Activated naive CD4-positive, alpha-beta T cell treated with anti-CD3 and anti-CD28 coated beads, Interleukin-2, amount 10 ng/mL, durations not matched to agents 7 days and 5 days (primary cell): Measurements from ENCODE around the gene CLCA2.
A peak's percentile ranks its signal among the peaks of the same experiment; 100 is the strongest.

Experiments
- CTCF ChIA-PET: fragments of 350-600 bp; sonication (Branson Sonifier 250); formaldehyde crosslinking; loops from one replicate; lab custom pipeline; 2021; ENCODE audit warnings: antibody characterized with exemption; lab: Charles Lee
- DNase-seq: peaks from one replicate; pipeline ENCODE4 v3.0.0-alpha.2; 2020
- H3K27ac Mint-ChIP-seq: one replicate; pipeline ENCODE4 v1.8.0; 2021; ENCODE audit warnings: mild to moderate bottlenecking, moderate library complexity, mixed read lengths
- H3K27me3 Mint-ChIP-seq: one replicate; pipeline ENCODE4 v1.8.0; 2021; ENCODE audit warnings: mild to moderate bottlenecking, mixed read lengths
- H3K36me3 Mint-ChIP-seq: one replicate; pipeline ENCODE4 v1.8.0; 2021; ENCODE audit warnings: mixed read lengths
- H3K4me1 Mint-ChIP-seq: one replicate; pipeline ENCODE4 v1.8.0; 2021; ENCODE audit warnings: mixed read lengths
- H3K4me3 Mint-ChIP-seq: one replicate; pipeline ENCODE4 v1.8.0; 2021; ENCODE audit warnings: mild to moderate bottlenecking, moderate library complexity, mixed read lengths
- H3K9me3 Mint-ChIP-seq: one replicate; pipeline ENCODE4 v1.8.0; 2021; ENCODE audit warnings: mixed read lengths

Gene CLCA2

GRCh38 chr1:86396498-86396890, 27.5 kb upstream of the CLCA2 start:
- Mint-ChIP-seq H3K9me3 (no peaks in the 10 kb centered on the region), H3K4me1 (peaks cover 47% of the 10 kb centered on the region), H3K36me3 (peaks cover 16% of the 10 kb centered on the region), H3K4me3 (peak overlapping the region; percentile 94), H3K27ac (peak overlapping the region; percentile 98), H3K27me3 (no peaks in the 10 kb centered on the region)
- CTCF ChIA-PET: interaction anchor here (0.8 to 1.7 kb wide), 5 partner anchors 9 to 308 kb away, joined by 3 to 5 read pairs (median 3); partner anchors contain the start of gene SH3GLB1
- no peak for DNase-seq

DNA sequence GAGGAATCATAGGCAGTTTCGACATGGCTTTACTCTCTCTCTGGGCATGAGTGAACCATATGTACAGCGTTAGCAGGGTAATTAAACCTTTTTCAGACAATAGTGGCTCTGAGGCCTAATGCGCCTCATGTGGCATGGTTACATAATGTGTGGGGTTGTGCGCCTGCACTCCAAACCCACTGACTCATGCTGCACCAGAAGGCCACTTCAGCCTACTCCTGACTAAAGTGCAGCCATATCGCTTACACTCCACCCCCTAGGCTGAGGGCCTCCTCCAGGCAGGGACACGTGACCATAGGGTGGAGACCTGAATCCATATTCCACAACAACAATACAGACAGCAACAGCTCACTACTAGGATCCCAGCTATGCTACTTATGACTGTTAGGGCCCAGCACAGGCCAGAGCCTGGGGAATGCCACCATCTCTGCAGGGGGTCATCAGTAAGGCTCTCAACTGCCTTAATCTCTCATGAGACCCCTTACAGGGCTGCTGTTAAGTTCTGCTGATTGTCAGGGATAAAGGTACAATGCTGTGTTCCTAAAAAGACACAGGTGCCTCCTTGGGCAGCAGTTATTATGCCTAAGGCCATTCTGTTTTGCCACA, 14.5 kb upstream of the CLCA2 start:
- H3K27ac Mint-ChIP-seq: no peak overlapping the region
- no peaks in the 10 kb centered on the region for H3K36me3 Mint-ChIP-seq
- peaks cover 8% of the 10 kb centered on the region for H3K27me3 Mint-ChIP-seq
- no peaks in the 10 kb centered on the region for H3K4me1 Mint-ChIP-seq
- CTCF ChIA-PET: no interaction called here
- H3K9me3 Mint-ChIP-seq: no peaks in the 10 kb centered on the region
- no peak for DNase-seq
- H3K4me3 Mint-ChIP-seq: no peak overlapping the region

DNA sequence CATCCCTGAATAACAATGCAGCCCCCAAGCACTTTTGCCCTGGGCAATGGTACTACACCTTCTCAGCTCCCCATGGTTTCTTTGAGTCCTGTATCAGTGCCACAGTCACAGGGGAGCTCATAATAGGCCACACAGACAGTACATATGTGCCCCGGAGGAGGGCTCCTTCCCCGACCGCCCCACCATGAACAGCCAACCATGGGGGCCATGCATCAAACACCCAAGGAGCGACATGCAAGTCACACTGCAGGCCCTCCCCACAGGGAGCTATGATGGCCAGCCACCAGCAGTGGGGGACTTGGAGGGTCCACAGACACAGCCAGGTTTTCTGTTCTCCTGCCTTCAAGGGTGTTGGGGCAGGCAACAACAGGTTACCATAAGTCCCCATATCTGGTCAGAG, 13.1 kb upstream of the CLCA2 start:
- no peak for DNase-seq
- H3K27me3 Mint-ChIP-seq: peaks cover 8% of the 10 kb centered on the region
- H3K27ac Mint-ChIP-seq: no peak overlapping the region
- CTCF ChIA-PET: interaction anchor here (1.2 to 1.4 kb wide), 3 partner anchors 8 to 91 kb away, joined by 3 to 4 read pairs (median 3); no protein-coding TSS in a partner anchor
- no peak overlapping the region for H3K4me3 Mint-ChIP-seq
- H3K9me3 Mint-ChIP-seq: no peaks in the 10 kb centered on the region
- no peaks in the 10 kb centered on the region for H3K36me3 Mint-ChIP-seq
- H3K4me1 Mint-ChIP-seq: no peaks in the 10 kb centered on the region

- DNase-seq: no peak
- no peaks in the 10 kb centered on the region for H3K27me3 Mint-ChIP-seq
- no peak overlapping the region for H3K27ac Mint-ChIP-seq
- H3K36me3 Mint-ChIP-seq: no peaks in the 10 kb centered on the region
- CTCF ChIA-PET: interaction anchor here (1.0 to 4.4 kb wide), 2 partner anchors 58 to 85 kb away, joined by 3 to 30 read pairs; no protein-coding TSS in a partner anchor
- peaks cover 2% of the 10 kb centered on the region for H3K4me1 Mint-ChIP-seq
- H3K4me3 Mint-ChIP-seq: no peak overlapping the region
- H3K9me3 Mint-ChIP-seq: no peaks in the 10 kb centered on the region
Observed at GRCh38 chr1:86416343-86416742, 7.6 kb upstream of the CLCA2 start.

- H3K4me3 Mint-ChIP-seq: no peak overlapping the region
- CTCF ChIA-PET: interaction anchor here (0.6 to 4.4 kb wide), 6 partner anchors 8 to 83 kb away, joined by 3 to 30 read pairs (median 4); partner anchors contain the start of gene ODF2L
- no peak overlapping the region for H3K27ac Mint-ChIP-seq
- H3K27me3 Mint-ChIP-seq: peaks cover 15% of the 10 kb centered on the region
- H3K36me3 Mint-ChIP-seq: no peaks in the 10 kb centered on the region
- H3K4me1 Mint-ChIP-seq: peaks cover 2% of the 10 kb centered on the region
- peak; percentile 71 for DNase-seq
- H3K9me3 Mint-ChIP-seq: no peaks in the 10 kb centered on the region
Observed at GRCh38 chr1:86419277-86419903, 4.6 kb upstream of the CLCA2 start.

DNA sequence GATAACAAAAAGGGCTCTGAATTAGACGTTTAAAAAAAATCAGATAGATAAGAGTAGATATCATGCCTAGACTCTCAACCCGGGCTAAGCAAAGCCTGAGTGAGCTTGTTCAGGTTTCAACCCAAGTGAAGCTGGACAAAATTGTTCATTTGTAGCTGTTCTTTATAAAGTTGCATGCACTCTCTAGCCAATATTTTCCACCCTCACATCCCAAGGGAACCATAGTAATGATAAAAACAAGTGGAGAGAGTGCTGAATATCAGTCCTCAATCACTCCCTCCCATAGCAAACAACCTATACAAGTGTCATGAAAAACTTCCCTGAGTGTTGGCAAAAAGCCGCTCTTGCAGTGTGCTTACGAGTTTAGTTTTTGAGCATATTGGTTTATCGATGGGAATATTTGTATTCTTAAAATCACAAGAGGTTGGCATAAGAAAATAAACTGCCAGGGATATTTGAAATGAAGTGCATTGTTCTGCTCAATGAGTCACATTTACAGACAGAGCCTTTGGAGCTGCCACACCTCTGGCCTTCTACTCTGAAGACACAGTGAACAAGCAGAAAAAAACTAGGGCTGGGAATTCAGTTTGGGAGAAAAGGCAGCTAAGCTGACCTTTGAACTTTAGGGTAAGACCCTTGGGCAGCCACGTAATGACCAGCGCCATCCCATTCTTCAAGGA, 2.2 kb upstream of the CLCA2 start:
- peaks cover 2% of the 10 kb centered on the region for H3K4me1 Mint-ChIP-seq
- no peaks in the 10 kb centered on the region for H3K36me3 Mint-ChIP-seq
- no peak overlapping the region for H3K27ac Mint-ChIP-seq
- DNase-seq: no peak
- peaks cover 15% of the 10 kb centered on the region for H3K27me3 Mint-ChIP-seq
- CTCF ChIA-PET: interaction anchor here (0.6 to 2.3 kb wide), 5 partner anchors 9 to 80 kb away, joined by 3 to 14 read pairs (median 4); no protein-coding TSS in a partner anchor
- no peak overlapping the region for H3K4me3 Mint-ChIP-seq
- H3K9me3 Mint-ChIP-seq: no peaks in the 10 kb centered on the region

GRCh38 chr1:86423473-86423872, 498 bp upstream of the CLCA2 start:
- CTCF ChIA-PET: no interaction called here
- Mint-ChIP-seq H3K9me3 (no peaks in the 10 kb centered on the region), H3K27ac (no peak overlapping the region), H3K27me3 (peaks cover 15% of the 10 kb centered on the region), H3K4me3 (no peak overlapping the region), H3K36me3 (no peaks in the 10 kb centered on the region), H3K4me1 (peaks cover 2% of the 10 kb centered on the region)
- DNase-seq: no peak

DNA sequence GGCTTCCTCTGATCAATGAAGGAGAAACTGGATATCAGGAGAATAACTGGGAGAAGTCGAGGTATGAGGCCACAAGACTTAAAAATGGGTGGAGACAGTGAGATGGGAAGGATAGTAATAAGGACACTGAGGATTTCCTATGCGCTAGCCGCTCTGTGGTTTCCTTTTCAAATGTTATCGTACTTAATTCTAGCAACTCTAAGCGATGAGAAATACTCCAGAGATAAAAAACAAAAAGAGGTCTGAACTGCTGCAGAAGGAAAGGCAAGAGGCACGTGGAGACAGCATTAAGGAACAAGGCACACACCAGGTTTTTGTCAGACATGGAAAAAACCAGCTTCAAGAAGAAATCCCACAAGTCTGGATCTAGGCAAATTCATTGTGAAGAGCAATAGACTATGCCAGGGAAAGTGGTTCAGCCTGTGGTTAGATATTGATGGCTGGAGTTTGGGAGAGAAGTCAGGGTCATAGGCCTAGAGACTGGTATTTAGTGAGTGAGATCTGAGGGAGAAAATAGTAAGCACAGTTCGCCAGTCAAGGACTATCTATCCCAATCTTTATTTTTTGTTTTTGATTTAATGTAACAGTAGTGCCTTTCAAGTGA, 5.3 kb downstream of the CLCA2 start:
- no peak overlapping the region for H3K4me3 Mint-ChIP-seq

DNA sequence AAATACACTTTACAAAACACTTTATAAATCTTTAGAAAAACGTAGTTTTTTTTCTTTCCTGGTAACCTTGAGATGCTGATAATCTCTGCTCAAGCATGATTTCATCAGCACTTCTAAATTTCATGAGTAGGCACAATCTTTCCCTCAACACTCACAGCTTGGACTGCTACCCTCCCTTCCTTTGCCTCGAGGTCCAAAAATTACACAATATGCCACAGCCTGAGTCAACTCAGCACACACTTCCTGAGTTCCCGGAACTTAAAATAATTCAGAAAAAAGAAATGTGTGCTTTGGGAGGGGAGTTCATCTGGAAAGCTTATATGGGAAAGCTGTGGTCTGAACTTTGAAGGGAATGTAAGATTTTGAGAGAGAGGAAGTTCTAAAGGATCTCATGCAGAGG, 5.9 kb downstream of the CLCA2 start:
- no peak for DNase-seq
- no peaks in the 10 kb centered on the region for H3K9me3 Mint-ChIP-seq
- no peaks in the 10 kb centered on the region for H3K4me1 Mint-ChIP-seq
- H3K27me3 Mint-ChIP-seq: peaks cover 10% of the 10 kb centered on the region
- no peaks in the 10 kb centered on the region for H3K36me3 Mint-ChIP-seq
- CTCF ChIA-PET: interaction anchor here (0.7 to 2.1 kb wide), 5 partner anchors 8 to 72 kb away, joined by 3 to 8 read pairs (median 4); no protein-coding TSS in a partner anchor
- H3K27ac Mint-ChIP-seq: no peak overlapping the region
- no peak overlapping the region for H3K4me3 Mint-ChIP-seq

More for the DNA sequence above, 5.3 kb downstream of the CLCA2 start:
- CTCF ChIA-PET: interaction anchor here (0.7 to 2.1 kb wide), 4 partner anchors 12 to 73 kb away, joined by 3 to 8 read pairs (median 5); no protein-coding TSS in a partner anchor
- Mint-ChIP-seq H3K27ac (no peak overlapping the region), H3K9me3 (no peaks in the 10 kb centered on the region), H3K36me3 (no peaks in the 10 kb centered on the region), H3K27me3 (peaks cover 4% of the 10 kb centered on the region), H3K4me1 (no peaks in the 10 kb centered on the region)
- DNase-seq: no peak

GRCh38 chr1:86430376-86430775, 6.4 kb downstream of the CLCA2 start:
- no peaks in the 10 kb centered on the region for H3K4me1 Mint-ChIP-seq

GRCh38 chr1:86434059-86434458, 10.1 kb downstream of the CLCA2 start:
- no peaks in the 10 kb centered on the region for H3K9me3 Mint-ChIP-seq
- H3K27ac Mint-ChIP-seq: no peak overlapping the region
- no peaks in the 10 kb centered on the region for H3K4me1 Mint-ChIP-seq
- CTCF ChIA-PET: no interaction called here
- no peaks in the 10 kb centered on the region for H3K36me3 Mint-ChIP-seq
- peaks cover 12% of the 10 kb centered on the region for H3K27me3 Mint-ChIP-seq
- no peak for DNase-seq
- H3K4me3 Mint-ChIP-seq: no peak overlapping the region

More at GRCh38 chr1:86430376-86430775, 6.4 kb downstream of the CLCA2 start:
- Mint-ChIP-seq H3K27ac (no peak overlapping the region), H3K9me3 (no peaks in the 10 kb centered on the region), H3K4me3 (no peak overlapping the region), H3K27me3 (peaks cover 12% of the 10 kb centered on the region), H3K36me3 (no peaks in the 10 kb centered on the region)
- CTCF ChIA-PET: interaction anchor here (0.8 to 2.1 kb wide), 5 partner anchors 9 to 78 kb away, joined by 3 to 8 read pairs (median 4); no protein-coding TSS in a partner anchor
- no peak for DNase-seq

- Mint-ChIP-seq H3K4me3 (no peak overlapping the region), H3K9me3 (no peaks in the 10 kb centered on the region), H3K4me1 (no peaks in the 10 kb centered on the region), H3K36me3 (no peaks in the 10 kb centered on the region), H3K27ac (no peak overlapping the region), H3K27me3 (peaks cover 12% of the 10 kb centered on the region)
- CTCF ChIA-PET: interaction anchor here (1.0 kb wide), 1 partner anchor 39 kb away, joined by 4 read pairs; no protein-coding TSS in a partner anchor
- no peak for DNase-seq
Observed at GRCh38 chr1:86435327-86435726, 11.4 kb downstream of the CLCA2 start.

- no peak for DNase-seq
- CTCF ChIA-PET: interaction anchor here (0.7 to 1.0 kb wide), 2 partner anchors 36 to 38 kb away, joined by 3 to 4 read pairs; no protein-coding TSS in a partner anchor
- Mint-ChIP-seq H3K4me3 (no peak overlapping the region), H3K36me3 (no peaks in the 10 kb centered on the region), H3K27me3 (peaks cover 12% of the 10 kb centered on the region), H3K4me1 (no peaks in the 10 kb centered on the region), H3K9me3 (no peaks in the 10 kb centered on the region), H3K27ac (no peak overlapping the region)
Observed at GRCh38 chr1:86436041-86436440, 12.1 kb downstream of the CLCA2 start.
